GM23338 (cell line): ENCODE data around the gene NEMP1. TPM values are rescaled to one million over a fixed set of nuclear protein-coding genes. Genes with fewer than 3 reads are reported as not detected.

Experiments used
- ATAC-seq: fragments of 200-7000 bp; cut with Tn5 transposase; 3 replicates; pipeline ENCODE4 v1.9.1; 2020
- DNase-seq: peaks from one replicate; pipeline ENCODE4 v3.0.0-alpha.2; 2015; ENCODE audit warnings: low spot score
- H2AFZ ChIP-seq: fragments of 200-600 bp; sonication (generic); 2 replicates; pipeline ENCODE4 v1.8.0; 2016; ENCODE audit warnings: antibody characterized with exemption, mild to moderate bottlenecking, moderate library complexity
- H3F3A ChIP-seq: fragments of 200-600 bp; sonication (generic); replicated peaks from 2 replicates; pipeline ENCODE4 v1.8.0; 2017; ENCODE audit warnings: antibody characterized with exemption, mixed run types, low read depth
- H3K27ac ChIP-seq: fragments of 200-600 bp; sonication (generic); 2 replicates; pipeline ENCODE4 v1.6.1; 2016; ENCODE audit warnings: low read depth
- H3K27me3 ChIP-seq: fragments of 200-600 bp; sonication (generic); 2 replicates; pipeline ENCODE4 v1.8.0; 2016; ENCODE audit warnings: mild to moderate bottlenecking, mixed run types, moderate library complexity; ENCODE audit not compliant: insufficient read depth
- H3K36me3 ChIP-seq: fragments of 200-600 bp; sonication (generic); 2 replicates; pipeline ENCODE4 v1.8.0; 2016; ENCODE audit warnings: mild to moderate bottlenecking; ENCODE audit not compliant: insufficient read depth
- H3K4me1 ChIP-seq: fragments of 200-600 bp; sonication (generic); 2 replicates; pipeline ENCODE4 v1.8.0; 2016; ENCODE audit warnings: mild to moderate bottlenecking, moderate library complexity; ENCODE audit not compliant: insufficient read depth
- H3K4me2 ChIP-seq: fragments of 200-600 bp; sonication (generic); 2 replicates; pipeline ENCODE4 v1.7.1; 2017; ENCODE audit warnings: mixed run types
- H3K4me3 ChIP-seq: fragments of 200-600 bp; sonication (generic); 2 replicates; pipeline ENCODE4 v1.6.1; 2016; ENCODE audit warnings: mixed run types
- H3K79me2 ChIP-seq: fragments of 200-600 bp; sonication (generic); replicated peaks from 2 replicates; pipeline ENCODE4 v1.8.0; 2017; ENCODE audit warnings: mild to moderate bottlenecking; ENCODE audit not compliant: insufficient read depth
- H3K9me2 ChIP-seq: fragments of 200-600 bp; sonication (generic); 2 replicates; pipeline ENCODE4 v1.8.0; 2017; ENCODE audit not compliant: insufficient read depth
- H4K20me1 ChIP-seq: fragments of 200-600 bp; sonication (generic); replicated peaks from 2 replicates; pipeline ENCODE4 v1.8.0; 2017; ENCODE audit warnings: mild to moderate bottlenecking; ENCODE audit not compliant: insufficient read depth
- H3K27ac Mint-ChIP-seq: 2 replicates; pipeline ENCODE4 v1.8.0; 2020; ENCODE audit warnings: inconsistent platforms, mild to moderate bottlenecking, moderate library complexity, mixed read lengths
- H3K27me3 Mint-ChIP-seq: 3 replicates; pipeline ENCODE4 v1.8.0; 2022; ENCODE audit warnings: low read depth, mild to moderate bottlenecking, moderate library complexity, mixed read lengths, inconsistent platforms; ENCODE audit not compliant: insufficient read depth, poor library complexity
- H3K36me3 Mint-ChIP-seq: 3 replicates; pipeline ENCODE4 v1.8.0; 2021; ENCODE audit warnings: low read depth, mild to moderate bottlenecking, inconsistent platforms, moderate library complexity, mixed read lengths
- H3K4me1 Mint-ChIP-seq: 3 replicates; pipeline ENCODE4 v1.8.0; 2020; ENCODE audit warnings: mild to moderate bottlenecking, inconsistent platforms, mixed read lengths
- H3K4me3 Mint-ChIP-seq: 3 replicates; pipeline ENCODE4 v1.8.0; 2021; ENCODE audit warnings: moderate library complexity, mild to moderate bottlenecking, inconsistent platforms, mixed read lengths
- H3K9me3 Mint-ChIP-seq: 3 replicates; pipeline ENCODE4 v1.8.0; 2020; ENCODE audit warnings: moderate library complexity, mild to moderate bottlenecking, inconsistent platforms, mixed read lengths
- CTCF ChIP-seq, 2 experiments: fragments of 200-600 bp in 1 of 2; sonication (generic) in 1 of 2; conservative IDR thresholded peaks; 2 replicates each; pipeline versions ENCODE4 v1.5.1 to v1.6.1; 2016 to 2017; ENCODE audit warnings: antibody characterized with exemption in 2 of 2, low read depth in 2 of 2, mild to moderate bottlenecking in 2 of 2, moderate library complexity in 1 of 2
- EZH2 ChIP-seq: fragments of 200-600 bp; sonication (generic); IDR thresholded peaks from one replicate; pipeline ENCODE4 v1.8.0; 2017; ENCODE audit warnings: antibody characterized with exemption, mild to moderate bottlenecking, low read depth; ENCODE audit not compliant: unreplicated experiment
- NANOG ChIP-seq: IDR thresholded peaks from 2 replicates; pipeline ENCODE4 v1.6.1; 2016; ENCODE audit warnings: antibody characterized with exemption, borderline replicate concordance
- ZNF114 ChIP-seq: fragments of 250-450 bp; sonication (Bioruptor Pico); IDR thresholded peaks from 2 replicates; pipeline ENCODE4 v1.5.0; 2020; ENCODE audit warnings: mild to moderate bottlenecking, moderate library complexity
- ZNF462 ChIP-seq: fragments of 250-450 bp; sonication (Bioruptor Pico); IDR thresholded peaks from 2 replicates; pipeline ENCODE4 v1.5.0; 2020; ENCODE audit warnings: mild to moderate bottlenecking, moderate library complexity
- polyA plus RNA-seq: library from polyadenylated mRNA; unstranded; fragments of >200 nt; fragmentation: Nextera tagmentation; extraction: Ambion mirVana; gene quantifications from 2 replicates; pipeline ENCODE4 v1.2.1, GENCODE V29; 2016
- total RNA-seq: library from RNA; depleted of rRNA; stranded (reverse); fragments of >200 nt; shearing (Covaris generic); gene quantifications from 2 replicates; pipeline ENCODE4 v1.2.3, GENCODE V29; 2014

Gene NEMP1
- total and polyA plus RNA-seq, 2 experiments from 2014 or later = 11.9 to 35.0 TPM

GRCh38 chr12:57072661-57073060 is 5.9 kb downstream of the NEMP1 start (continued):
- TF ChIP-seq ZNF462 (no peak), ZNF114 (CRISPR knock-in tag) (no peak), NANOG (no peak)

- no peak overlapping the region for H2AFZ ChIP-seq
- H3K4me3 Mint-ChIP-seq = no peak overlapping the region
These were observed 9.1 kb downstream of the NEMP1 start for GRCh38 chr12:57069523-57069922.

More at GRCh38 chr12:57069523-57069922, 9.1 kb downstream of the NEMP1 start:
- no peak overlapping the region for H3K4me3 ChIP-seq
- peaks cover 14% of the 10 kb centered on the region; the same call in 1 of the 2 replicates for H3K79me2 ChIP-seq
- peaks cover 49% of the 10 kb centered on the region for H3K36me3 ChIP-seq
- H3K4me2 ChIP-seq = no peak overlapping the region
- H3K36me3 Mint-ChIP-seq = peaks cover 62% of the 10 kb centered on the region
- H3F3A ChIP-seq = peaks cover 14% of the 10 kb centered on the region; the same call in 1 of the 2 replicates
- no peaks in the 10 kb centered on the region for H3K4me1 ChIP-seq
- H4K20me1 ChIP-seq = peaks cover 19% of the 10 kb centered on the region; the same call in 1 of the 2 replicates
- no peaks in the 10 kb centered on the region for H3K27me3 ChIP-seq
- H3K9me3 Mint-ChIP-seq = no peaks in the 10 kb centered on the region
- peaks cover 2% of the 10 kb centered on the region for H3K27me3 Mint-ChIP-seq
- H3K27ac Mint-ChIP-seq = peak overlapping the region; percentile 56
- no peaks in the 10 kb centered on the region for H3K9me2 ChIP-seq
- TF ChIP-seq EZH2 (no peak), CTCF (conservative IDR thresholded peaks at IDR 0.05; ENCODE audit: low read depth in 2 of 2) (peak; percentile 90 to 94)
- H3K27ac ChIP-seq = peak overlapping the region; percentile 72
- peak; percentile 92 for DNase-seq
- peak; percentile 98 for ATAC-seq
- H3K4me1 Mint-ChIP-seq = peaks cover 3% of the 10 kb centered on the region; the same call in 2 of the 3 replicates
